Ovary (tissue), 9 donors: ENCODE measurements around the gene PKD2L1. TPM values are rescaled to one million over a fixed set of nuclear protein-coding genes. Genes with fewer than 3 reads are reported as not detected.

Experiments
- DNase-seq, 5 donors: peaks; one replicate each; pipeline ENCODE4 v3.0.0-alpha.2; 2019 to 2020
- H3K27ac ChIP-seq, 2 donors: fragments of 200-600 bp; one replicate each; pipeline versions ENCODE4 v1.5.1 to v1.8.0; 2019 to 2022
- H3K27me3 ChIP-seq: fragments of 200-600 bp; one replicate; pipeline ENCODE4 v1.8.0; 2022
- H3K36me3 ChIP-seq: fragments of 200-600 bp; sonication (generic); one replicate; pipeline ENCODE4 v1.5.1; 2019
- H3K4me1 ChIP-seq: one replicate; pipeline ENCODE4 v1.8.1; 2013; ENCODE audit warnings: mild to moderate bottlenecking, moderate library complexity; ENCODE audit not compliant: insufficient read depth
- H3K4me3 ChIP-seq: fragments of 200-600 bp; sonication (generic); one replicate; pipeline ENCODE4 v1.5.1; 2017
- H3K9me3 ChIP-seq, 2 donors: fragments of 200-600 bp in 1 of 2; sonication (generic) in 1 of 2; one replicate each; pipeline versions ENCODE4 v1.5.1 to v1.8.1; 2013 to 2019; ENCODE audit warnings: mild to moderate bottlenecking in 1 of 2, moderate library complexity in 1 of 2
- CTCF ChIP-seq, 3 donors: fragments of 450-650 bp in 2 of 3; fragments of 200-600 bp in 1 of 3; IDR thresholded peaks; one replicate each; pipeline versions ENCODE4 v1.5.1 to v1.8.0; 2016 to 2022; ENCODE audit warnings: antibody characterized with exemption in 3 of 3, mild to moderate bottlenecking in 1 of 3
- EP300 ChIP-seq: sonication (generic); formaldehyde crosslinking; IDR thresholded peaks from one replicate; pipeline ENCODE4 v1.6.1; 2017; ENCODE audit warnings: antibody characterized with exemption
- POLR2A ChIP-seq: fragments of 450-650 bp; IDR thresholded peaks from one replicate; pipeline ENCODE4 v1.6.1; 2017; ENCODE audit warnings: antibody characterized with exemption, mild to moderate bottlenecking, moderate library complexity
- WGBS, 3 donors: extraction: QIAGEN DNeasy Blood & Tissue Kit in 1 of 3; methylation state at CpG; one replicate each; pipeline versions ENCODE4 v1.1.5 to v1.1.7; 2013 to 2017; 5-methylcytosine and 5-hydroxymethylcytosine counted together
- intact Hi-C, 4 donors: fragments of 100-400 bp; cut with DNase I; formaldehyde crosslinking; loops; one replicate each; pipeline versions ENCODE4 v1.11.0 to v1.15.1; 2022 to 2023
- polyA plus RNA-seq, 2 donors: library from polyadenylated mRNA; stranded (reverse); fragments of 200-250 nt in 1 of 2; fragments of 350-450 nt in 1 of 2; fragmentation: Illumina TruSeq in 1 of 2; extraction: RNeasy Lipid Tissue Mini Kit (QIAGEN cat#74804) in 1 of 2; gene quantifications; one replicate each; pipeline ENCODE4 v1.2.3, GENCODE V29; 2013 to 2014
- total RNA-seq, 7 donors: library from RNA; depleted of rRNA in 2 of 7; stranded (reverse); fragments of >200 nt in 2 of 7; fragmentation: NEBNext Ultra II Directional in 3 of 7; extraction: Animal tissue kit (Norgen Biotek cat#: 25700) in 3 of 7; gene quantifications; one replicate each; pipeline versions ENCODE4 v1.1.0 to v1.2.4, GENCODE V29; 2016 to 2023
- donor health status: DM: no; HTN: no; CAD: no; lungs with moderate emphysema.
- donor health status: DM: no; HTN: no; CAD: no.
- donor health status: Bipolar disorder and iron deficiency.
- donor health status: DM: yes; HTN: yes; CAD: no.
- donor health status: DM: no; HTN: no; CAD: no.
- donor health status: DM: yes; HTN: yes; CAD: no.

The PKD2L1 gene
- total and polyA plus RNA-seq, 9 donors: 0.02 to 2.5 (median 2.2) TPM; not detected in 6

- Histone ChIP-seq H3K27ac (no peak overlapping the region), H3K4me3 (no peak overlapping the region), H3K36me3 (no peaks in the 10 kb centered on the region), H3K27me3 (no peaks in the 10 kb centered on the region), H3K4me1 (no peaks in the 10 kb centered on the region), H3K9me3 (no peaks in the 10 kb centered on the region)
- peak; percentile 67 to 89 (median 84) for DNase-seq
- TF ChIP-seq POLR2A (no peak), CTCF (IDR thresholded peaks at IDR 0.05) (peak; percentile 64 to 87 (median 77))
- intact Hi-C loops: loop anchor here in 1 of 4 donors (1.0 to 10.0 kb wide), 3 partner anchors 95 to 536 kb away; partner anchors contain the start of gene SEC31B
- WGBS, 3 donors: 50 to 51% (median 51%) methylated on average over 4 of the region's 4 CpGs
Observed at GRCh38 chr10:100338434-100339036, 8.5 kb upstream of the PKD2L1 start.

- Histone ChIP-seq H3K4me1 (no peaks in the 10 kb centered on the region), H3K9me3 (no peaks in the 10 kb centered on the region), H3K4me3 (no peak overlapping the region), H3K27me3 (no peaks in the 10 kb centered on the region), H3K27ac (no peak overlapping the region), H3K36me3 (no peaks in the 10 kb centered on the region)
- no peak for DNase-seq
- WGBS, 3 donors: 80 to 83% (median 82%) methylated on average over 9 of the region's 9 CpGs
- intact Hi-C loops: loop anchor here in 1 of 4 donors (10.0 kb wide), 2 partner anchors 180 to 540 kb away; partner anchors contain the start of gene SEC31B
- TF ChIP-seq POLR2A (no peak), CTCF (IDR thresholded peaks at IDR 0.05) (no peak), EP300 (no peak)
Observed at GRCh38 chr10:100334762-100335161, 4.7 kb upstream of the PKD2L1 start.

- 44 to 65% (median 47%) methylated on average over 2 of the region's 2 CpGs for WGBS, 3 donors
Observed at GRCh38 chr10:100333661-100334440, 3.8 kb upstream of the PKD2L1 start.

GRCh38 chr10:100333106-100333505 is 3.1 kb upstream of the PKD2L1 start:
- Histone ChIP-seq H3K4me3 (no peak overlapping the region), H3K27me3 (no peaks in the 10 kb centered on the region), H3K9me3 (no peaks in the 10 kb centered on the region), H3K27ac (no peak overlapping the region), H3K36me3 (no peaks in the 10 kb centered on the region), H3K4me1 (no peaks in the 10 kb centered on the region)
- TF ChIP-seq EP300: no peak
- TF ChIP-seq POLR2A: no peak
- 52 to 57% (median 53%) methylated on average over 4 of the region's 4 CpGs for WGBS, 3 donors
- intact Hi-C loops: loop anchor here in 1 of 4 donors (10.0 kb wide), 2 partner anchors 182 to 542 kb away; partner anchors contain the start of gene SEC31B
- DNase-seq: no peak

More at GRCh38 chr10:100333661-100334440, 3.8 kb upstream of the PKD2L1 start:
- no peak for DNase-seq
- Histone ChIP-seq H3K9me3 (no peaks in the 10 kb centered on the region), H3K4me3 (no peak overlapping the region), H3K36me3 (no peaks in the 10 kb centered on the region), H3K27ac (no peak overlapping the region), H3K27me3 (no peaks in the 10 kb centered on the region), H3K4me1 (no peaks in the 10 kb centered on the region)
- TF ChIP-seq EP300 (no peak), CTCF (IDR thresholded peaks at IDR 0.05) (no peak), POLR2A (no peak)
- intact Hi-C loops: loop anchor here in 1 of 4 donors (10.0 kb wide), 2 partner anchors 181 to 541 kb away; partner anchors contain the start of gene SEC31B

GRCh38 chr10:100328198-100328597 is 1.8 kb downstream of the PKD2L1 start:
- TF ChIP-seq CTCF (IDR thresholded peaks at IDR 0.05) (no peak), EP300 (no peak), POLR2A (no peak)
- no peak overlapping the region for H3K27ac ChIP-seq
- H3K4me1 ChIP-seq: no peaks in the 10 kb centered on the region
- no peaks in the 10 kb centered on the region for H3K27me3 ChIP-seq
- no peaks in the 10 kb centered on the region for H3K36me3 ChIP-seq
- H3K4me3 ChIP-seq: no peak overlapping the region
- no peak for DNase-seq
- no peaks in the 10 kb centered on the region for H3K9me3 ChIP-seq
- 50 to 60% (median 52%) methylated on average over 5 of the region's 5 CpGs for WGBS, 3 donors
- intact Hi-C loops: no loop called here
